ENCODE results near the gene SLC27A3.

The SLC27A3 gene

GRCh38 chr1:153799016-153799415 lies 23.8 kb downstream of the SLC27A3 start:
- DNase-seq (ENCODE audit: low spot score) = no peak

GRCh38 chr1:153799566-153800465 lies 24.6 kb downstream of the SLC27A3 start:
- no peak for DNase-seq (ENCODE audit: low spot score)

- DNase-seq (ENCODE audit: low spot score) = no peak
Measured at GRCh38 chr1:153800516-153800915, 25.3 kb downstream of the SLC27A3 start.

GRCh38 chr1:153801028-153801625 lies 25.9 kb downstream of the SLC27A3 start:
- DNase-seq (ENCODE audit: low spot score) = no peak

- no peak for DNase-seq (ENCODE audit: low spot score)
Measured at GRCh38 chr1:153801786-153802697, 26.8 kb downstream of the SLC27A3 start.

- no peak for DNase-seq (ENCODE audit: low spot score)
Measured at GRCh38 chr1:153803470-153804056, 28.4 kb downstream of the SLC27A3 start.

GRCh38 chr1:153804112-153804511 lies 28.9 kb downstream of the SLC27A3 start:
- no peak for DNase-seq (ENCODE audit: low spot score)

GRCh38 chr1:153805042-153805745 lies 30.0 kb downstream of the SLC27A3 start:
- peak; percentile 94 for DNase-seq (ENCODE audit: low spot score)

- DNase-seq (ENCODE audit: low spot score) = no peak
Measured at GRCh38 chr1:153805886-153806719, 30.9 kb downstream of the SLC27A3 start.

- DNase-seq (ENCODE audit: low spot score) = no peak
Measured at GRCh38 chr1:153816283-153816889, 41.2 kb downstream of the SLC27A3 start.

- DNase-seq (ENCODE audit: low spot score) = no peak
Measured at GRCh38 chr1:153818876-153819275, 43.7 kb downstream of the SLC27A3 start.

- DNase-seq (ENCODE audit: low spot score) = no peak
Measured at GRCh38 chr1:153827168-153827964, 52.2 kb downstream of the SLC27A3 start.
